ENCODE results near the gene TMPRSS2. TPM values are rescaled to one million over a fixed set of nuclear protein-coding genes. Genes with fewer than 3 reads are reported as not detected.

Gene TMPRSS2
- polyA plus RNA-seq, 4 donors, result 108 to 167 (median 136) TPM

GRCh38 chr21:41508415-41509144 is 622 bp upstream of the TMPRSS2 start:
- peaks cover 0 to 31% (median 0%) of the 10 kb centered on the region in 3 donors for H3K4me1 ChIP-seq (ENCODE audit: control insufficient read depth in 3 of 3, insufficient read depth in 2 of 3, low read depth in 1 of 3, low read length in 2 of 3)
- H3K27ac ChIP-seq (ENCODE audit: low read depth in 1 of 3, low read length in 2 of 3), result peak overlapping the region; percentile 88 to 97 (median 95)
- H3K36me3 ChIP-seq (ENCODE audit: control insufficient read depth in 3 of 3, insufficient read depth in 2 of 3, low read depth in 1 of 3, low read length in 3 of 3), result peaks cover 0 to 32% (median 0%) of the 10 kb centered on the region in 3 donors
- WGBS, 3 donors, result 5 to 6% (median 5%) methylated on average over 21 to 28 of the region's 28 CpGs
- H3K4me3 ChIP-seq (ENCODE audit: low read depth in 1 of 3, low read length in 3 of 3), result peak overlapping the region in 2 of 3 donors; percentile 45 to 94
- FAIRE-seq, result no peak
- DNase-seq, result peak; percentile 74 to 83
- peaks cover 0 to 3% of the 10 kb centered on the region in 2 donors for H3K9me3 ChIP-seq (ENCODE audit: control insufficient read depth in 2 of 2, insufficient read depth in 1 of 2, low read depth in 1 of 2, low read length in 1 of 2)
- H3K27me3 ChIP-seq (ENCODE audit: control insufficient read depth in 3 of 3, insufficient read depth in 3 of 3, low read length in 3 of 3), result no peaks in the 10 kb centered on the region

- Histone ChIP-seq H3K4me3 (ENCODE audit: low read depth in 1 of 3, low read length in 3 of 3) (peak overlapping the region; percentile 55 to 94 (median 74)), H3K36me3 (ENCODE audit: control insufficient read depth in 3 of 3, insufficient read depth in 2 of 3, low read depth in 1 of 3, low read length in 3 of 3) (peaks cover 0 to 42% (median 0%) of the 10 kb centered on the region in 3 donors), H3K27me3 (ENCODE audit: control insufficient read depth in 3 of 3, insufficient read depth in 3 of 3, low read length in 3 of 3) (no peaks in the 10 kb centered on the region), H3K4me1 (ENCODE audit: control insufficient read depth in 3 of 3, insufficient read depth in 2 of 3, low read depth in 1 of 3, low read length in 2 of 3) (peaks cover 0 to 48% (median 0%) of the 10 kb centered on the region in 3 donors), H3K27ac (ENCODE audit: low read depth in 1 of 3, low read length in 2 of 3) (peak overlapping the region; percentile 88 to 98 (median 88)), H3K9me3 (ENCODE audit: control insufficient read depth in 2 of 2, insufficient read depth in 1 of 2, low read depth in 1 of 2, low read length in 1 of 2) (peaks cover 0 to 3% of the 10 kb centered on the region in 2 donors)
- DNase-seq (peak; percentile 64 to 69), FAIRE-seq (no peak)
- WGBS, 3 donors, result 2 to 4% (median 4%) methylated on average over 49 to 64 of the region's 64 CpGs
Observed at GRCh38 chr21:41506611-41507520, 1.1 kb downstream of the TMPRSS2 start.

- peak in 1 of 2 donors; percentile 35 for DNase-seq
- WGBS, 3 donors, result 14 to 45% (median 28%) methylated on average over 7 of the region's 7 CpGs
- Histone ChIP-seq H3K36me3 (ENCODE audit: control insufficient read depth in 3 of 3, insufficient read depth in 2 of 3, low read depth in 1 of 3, low read length in 3 of 3) (peaks cover 0 to 45% (median 0%) of the 10 kb centered on the region in 3 donors), H3K4me1 (ENCODE audit: control insufficient read depth in 3 of 3, insufficient read depth in 2 of 3, low read depth in 1 of 3, low read length in 2 of 3) (peaks cover 0 to 50% (median 0%) of the 10 kb centered on the region in 3 donors), H3K27ac (ENCODE audit: low read depth in 1 of 3, low read length in 2 of 3) (peak overlapping the region; percentile 88 to 98 (median 88)), H3K9me3 (ENCODE audit: control insufficient read depth in 2 of 2, insufficient read depth in 1 of 2, low read depth in 1 of 2, low read length in 1 of 2) (peaks cover 0 to 3% of the 10 kb centered on the region in 2 donors), H3K4me3 (ENCODE audit: low read depth in 1 of 3, low read length in 3 of 3) (peak overlapping the region; percentile 2 to 94 (median 74)), H3K27me3 (ENCODE audit: control insufficient read depth in 3 of 3, insufficient read depth in 3 of 3, low read length in 3 of 3) (no peaks in the 10 kb centered on the region)
- no peak for FAIRE-seq
Observed at GRCh38 chr21:41506005-41506594, 1.9 kb downstream of the TMPRSS2 start.

GRCh38 chr21:41504030-41504429 is 3.9 kb downstream of the TMPRSS2 start:
- Histone ChIP-seq H3K4me1 (ENCODE audit: control insufficient read depth in 3 of 3, insufficient read depth in 2 of 3, low read depth in 1 of 3, low read length in 2 of 3) (peaks cover 3 to 60% (median 7%) of the 10 kb centered on the region in 3 donors), H3K36me3 (ENCODE audit: control insufficient read depth in 3 of 3, insufficient read depth in 2 of 3, low read depth in 1 of 3, low read length in 3 of 3) (peaks cover 0 to 48% (median 0%) of the 10 kb centered on the region in 3 donors), H3K27me3 (ENCODE audit: control insufficient read depth in 3 of 3, insufficient read depth in 3 of 3, low read length in 3 of 3) (peaks cover 0 to 2% (median 0%) of the 10 kb centered on the region in 3 donors), H3K9me3 (ENCODE audit: control insufficient read depth in 2 of 2, insufficient read depth in 1 of 2, low read depth in 1 of 2, low read length in 1 of 2) (no peaks in the 10 kb centered on the region), H3K27ac (ENCODE audit: low read depth in 1 of 3, low read length in 2 of 3) (peak overlapping the region; percentile 70 to 98 (median 88)), H3K4me3 (ENCODE audit: low read depth in 1 of 3, low read length in 3 of 3) (peak overlapping the region in 2 of 3 donors; percentile 74 to 94)
- DNase-seq, result peak in 1 of 2 donors; percentile 64
- WGBS, 3 donors, result 22 to 38% (median 26%) methylated on average over 5 of the region's 5 CpGs
- no peak for FAIRE-seq

GRCh38 chr21:41503331-41503730 is 4.6 kb downstream of the TMPRSS2 start:
- no peak for FAIRE-seq
- Histone ChIP-seq H3K4me3 (ENCODE audit: low read depth in 1 of 3, low read length in 3 of 3) (no peak overlapping the region), H3K27ac (ENCODE audit: low read depth in 1 of 3, low read length in 2 of 3) (peak overlapping the region; percentile 70 to 88 (median 72)), H3K27me3 (ENCODE audit: control insufficient read depth in 3 of 3, insufficient read depth in 3 of 3, low read length in 3 of 3) (peaks cover 0 to 2% (median 0%) of the 10 kb centered on the region in 3 donors), H3K36me3 (ENCODE audit: control insufficient read depth in 3 of 3, insufficient read depth in 2 of 3, low read depth in 1 of 3, low read length in 3 of 3) (peaks cover 0 to 54% (median 0%) of the 10 kb centered on the region in 3 donors), H3K4me1 (ENCODE audit: control insufficient read depth in 3 of 3, insufficient read depth in 2 of 3, low read depth in 1 of 3, low read length in 2 of 3) (peaks cover 3 to 64% (median 7%) of the 10 kb centered on the region in 3 donors), H3K9me3 (ENCODE audit: control insufficient read depth in 2 of 2, insufficient read depth in 1 of 2, low read depth in 1 of 2, low read length in 1 of 2) (no peaks in the 10 kb centered on the region)
- 24 to 65% (median 35%) methylated on average over 4 of the region's 4 CpGs for WGBS, 3 donors
- peak in 1 of 2 donors; percentile 66 for DNase-seq

- DNase-seq (peak in 1 of 2 donors; percentile 61), FAIRE-seq (no peak)
- Histone ChIP-seq H3K9me3 (ENCODE audit: control insufficient read depth in 2 of 2, insufficient read depth in 1 of 2, low read depth in 1 of 2, low read length in 1 of 2) (no peaks in the 10 kb centered on the region), H3K27me3 (ENCODE audit: control insufficient read depth in 3 of 3, insufficient read depth in 3 of 3, low read length in 3 of 3) (peaks cover 0 to 2% (median 0%) of the 10 kb centered on the region in 3 donors), H3K4me1 (ENCODE audit: control insufficient read depth in 3 of 3, insufficient read depth in 2 of 3, low read depth in 1 of 3, low read length in 2 of 3) (peaks cover 3 to 76% (median 9%) of the 10 kb centered on the region in 3 donors), H3K27ac (ENCODE audit: low read depth in 1 of 3, low read length in 2 of 3) (peak overlapping the region; percentile 65 to 88 (median 69)), H3K4me3 (ENCODE audit: low read depth in 1 of 3, low read length in 3 of 3) (no peak overlapping the region), H3K36me3 (ENCODE audit: control insufficient read depth in 3 of 3, insufficient read depth in 2 of 3, low read depth in 1 of 3, low read length in 3 of 3) (peaks cover 0 to 61% (median 2%) of the 10 kb centered on the region in 3 donors)
- 37 to 64% (median 47%) methylated on average over 7 of the region's 7 CpGs for WGBS, 3 donors
Observed at GRCh38 chr21:41501919-41502318, 6.0 kb downstream of the TMPRSS2 start.

- H3K4me3 ChIP-seq (ENCODE audit: low read depth in 1 of 3, low read length in 3 of 3), result peak overlapping the region in 1 of 3 donors; percentile 27
- H3K27me3 ChIP-seq (ENCODE audit: control insufficient read depth in 3 of 3, insufficient read depth in 3 of 3, low read length in 3 of 3), result peaks cover 0 to 2% (median 0%) of the 10 kb centered on the region in 3 donors
- DNase-seq, result peak; percentile 81 to 89
- no peaks in the 10 kb centered on the region for H3K9me3 ChIP-seq (ENCODE audit: control insufficient read depth in 2 of 2, insufficient read depth in 1 of 2, low read depth in 1 of 2, low read length in 1 of 2)
- H3K27ac ChIP-seq (ENCODE audit: low read depth in 1 of 3, low read length in 2 of 3), result peak overlapping the region; percentile 79 to 89 (median 88)
- no peak for FAIRE-seq
- H3K4me1 ChIP-seq (ENCODE audit: control insufficient read depth in 3 of 3, insufficient read depth in 2 of 3, low read depth in 1 of 3, low read length in 2 of 3), result peaks cover 3 to 82% (median 9%) of the 10 kb centered on the region in 3 donors
- peaks cover 0 to 58% (median 2%) of the 10 kb centered on the region in 3 donors for H3K36me3 ChIP-seq (ENCODE audit: control insufficient read depth in 3 of 3, insufficient read depth in 2 of 3, low read depth in 1 of 3, low read length in 3 of 3)
- WGBS, 3 donors, result 11 to 45% (median 26%) methylated on average over 9 of the region's 9 CpGs
Observed at GRCh38 chr21:41500931-41501381, 7.0 kb downstream of the TMPRSS2 start.
